Fibroblast of peridontal ligament (primary cell): ENCODE data around the gene ZRANB3.
"Not testable (repeated sequence)": the region's sequence is repeated elsewhere in the genome, so short reads cannot be mapped to it uniquely, and the experiment has no call there.

ENCODE experiments used
- DNase-seq: peaks from one replicate; pipeline ENCODE4 v3.0.0-alpha.2; 2010; ENCODE audit errors: extremely low read depth

ZRANB3 gene

DNA sequence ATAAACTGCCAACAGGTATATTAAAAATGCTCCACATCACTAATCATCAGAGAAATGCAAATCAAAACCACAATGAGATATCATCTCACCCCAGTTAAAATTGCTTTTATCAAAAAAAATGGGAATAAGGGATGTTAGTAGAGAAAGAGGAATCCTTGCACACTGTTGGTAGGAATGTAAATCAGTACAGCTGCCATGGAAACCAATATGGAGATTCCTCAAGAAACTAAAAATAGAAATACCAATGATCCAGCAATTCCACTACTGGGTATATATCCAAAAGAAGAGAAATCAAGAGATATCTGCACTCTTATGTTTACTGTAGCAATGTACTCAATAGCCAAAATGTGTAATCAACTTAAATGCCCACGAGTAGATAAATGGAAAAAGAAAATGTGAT is 40.6 kb downstream of the ZRANB3 start:
- DNase-seq = peak; percentile 77

DNA sequence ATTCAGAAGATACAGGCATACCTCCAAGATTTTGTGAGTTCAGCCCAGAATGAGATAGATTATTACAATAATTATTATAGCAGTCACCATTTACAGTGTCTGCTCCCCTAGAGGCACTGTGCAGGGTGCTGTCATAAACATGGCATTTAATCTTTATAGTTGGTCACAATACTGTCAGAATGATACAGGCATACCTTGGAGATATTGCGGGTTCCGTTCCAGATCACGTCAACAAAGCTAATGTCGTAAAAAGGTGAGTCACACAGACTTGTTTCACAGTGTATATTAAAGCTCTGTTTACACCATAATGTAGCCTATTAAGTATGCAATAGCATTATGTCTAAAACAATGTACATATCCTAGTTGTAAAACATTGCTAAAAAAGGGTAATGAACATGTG is 45.6 kb downstream of the ZRANB3 start:
- no peak for DNase-seq

DNA sequence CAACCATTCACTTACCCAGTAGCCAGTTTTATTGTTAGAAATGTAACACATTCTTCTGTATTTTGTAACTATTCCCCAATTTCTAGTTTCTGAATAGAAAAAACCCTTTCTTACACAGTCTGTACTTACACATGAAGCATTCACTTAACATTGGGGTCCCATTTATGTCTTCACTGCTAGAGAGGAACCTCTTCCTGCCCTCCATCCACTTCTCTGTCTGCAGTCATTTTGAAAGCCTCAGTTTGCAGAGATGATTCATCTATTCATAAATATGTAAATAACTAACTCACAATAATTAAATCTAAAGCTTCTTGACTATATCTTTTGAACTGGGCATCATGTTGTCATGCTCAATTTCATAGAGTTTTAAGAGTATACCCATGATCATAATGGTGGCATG is 55.9 kb downstream of the ZRANB3 start:
- DNase-seq = no peak

- peak; percentile 40 for DNase-seq
Measured at GRCh38 chr2:135473567-135473966, 57.5 kb downstream of the ZRANB3 start.

DNA sequence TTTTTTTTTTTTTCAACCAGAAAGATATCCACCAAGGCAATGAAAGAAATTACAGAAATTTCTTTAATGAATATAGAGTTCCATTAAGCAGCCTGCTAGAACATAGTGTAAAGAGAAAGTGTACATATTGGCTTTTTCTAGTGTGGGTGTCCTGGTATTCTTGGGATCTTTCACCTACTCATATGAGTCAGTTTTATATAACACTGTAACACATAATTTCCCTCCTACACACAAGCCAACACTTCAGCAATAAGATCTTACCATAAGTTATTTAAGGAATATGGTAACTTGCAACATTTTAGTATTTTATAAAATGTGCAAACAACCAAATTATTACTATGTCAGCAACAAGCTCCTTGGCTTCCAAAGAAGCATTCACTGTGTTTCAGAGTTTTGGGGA is 59.9 kb downstream of the ZRANB3 start:
- no peak for DNase-seq

DNA sequence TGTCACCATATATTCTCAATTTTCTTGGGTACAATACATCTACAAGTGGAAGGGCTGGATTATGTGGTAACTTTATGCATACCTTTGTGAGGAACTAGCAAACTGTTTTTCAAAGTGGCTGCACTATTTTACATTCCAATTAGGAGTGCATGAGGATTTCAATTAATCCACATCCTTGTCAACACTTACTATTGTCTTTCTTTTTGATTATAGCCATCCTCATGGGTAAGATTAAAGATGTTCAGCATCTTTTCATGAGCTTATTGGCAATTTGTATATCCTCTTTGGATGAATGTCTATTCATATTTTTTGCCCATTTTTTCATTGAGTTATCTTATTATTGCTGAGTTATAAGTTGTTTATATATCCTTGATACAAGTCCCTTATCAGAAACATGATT is 73.7 kb downstream of the ZRANB3 start:
- no peak for DNase-seq

DNA sequence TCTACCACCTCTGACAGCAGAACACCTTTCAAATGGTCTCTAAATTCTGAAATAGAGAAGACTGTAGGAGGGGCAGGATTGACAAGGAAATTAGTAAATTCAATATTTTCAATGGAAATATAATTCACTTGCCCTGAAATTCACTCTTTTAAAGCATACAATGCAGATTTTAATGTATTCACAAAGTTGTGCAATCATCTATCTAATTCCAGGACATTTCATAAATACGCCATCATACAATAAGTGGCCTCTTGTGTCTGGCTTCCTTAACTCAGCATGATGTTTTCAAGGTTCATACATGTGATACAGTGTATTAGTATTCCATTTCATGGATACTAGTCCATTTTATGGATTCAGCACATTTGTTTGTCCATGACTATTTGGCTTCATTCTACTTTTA is 74.2 kb downstream of the ZRANB3 start:
- DNase-seq = no peak

GRCh38 chr2:135456431-135456830 is 74.6 kb downstream of the ZRANB3 start:
- DNase-seq = no peak

GRCh38 chr2:135454608-135455007 is 76.4 kb downstream of the ZRANB3 start:
- no peak for DNase-seq

DNA sequence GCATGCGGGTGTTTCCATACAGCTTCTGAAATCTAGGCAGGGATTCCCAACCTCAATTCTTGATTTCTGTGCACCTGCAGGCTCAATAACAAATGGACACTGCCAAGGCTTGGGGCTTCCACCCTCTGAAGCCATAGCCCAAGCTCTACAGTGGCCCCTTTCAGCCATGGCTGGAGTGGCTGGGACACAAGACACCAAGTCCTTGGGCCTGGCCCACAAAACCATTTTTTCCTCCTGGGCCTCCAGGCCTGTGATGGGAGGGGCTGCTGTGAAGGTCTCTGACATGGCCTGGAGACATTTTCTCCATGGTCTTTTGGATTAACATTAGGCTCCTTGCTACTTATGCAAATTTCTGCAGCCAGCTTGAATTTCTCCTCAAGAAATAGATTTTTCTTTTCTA is 78.0 kb downstream of the ZRANB3 start:
- DNase-seq = not testable (repeated sequence)

- DNase-seq = no peak
Measured at GRCh38 chr2:135451966-135452365, 79.1 kb downstream of the ZRANB3 start.

GRCh38 chr2:135443013-135443412 is 88.0 kb downstream of the ZRANB3 start:
- DNase-seq = not testable (repeated sequence)

GRCh38 chr2:135435155-135435554 is 95.9 kb downstream of the ZRANB3 start:
- DNase-seq = not testable (repeated sequence)

- DNase-seq = peak; percentile 25
Measured at GRCh38 chr2:135424849-135425248, 106.2 kb downstream of the ZRANB3 start.

- no peak for DNase-seq
Measured at GRCh38 chr2:135422898-135423297, 108.1 kb downstream of the ZRANB3 start.

DNA sequence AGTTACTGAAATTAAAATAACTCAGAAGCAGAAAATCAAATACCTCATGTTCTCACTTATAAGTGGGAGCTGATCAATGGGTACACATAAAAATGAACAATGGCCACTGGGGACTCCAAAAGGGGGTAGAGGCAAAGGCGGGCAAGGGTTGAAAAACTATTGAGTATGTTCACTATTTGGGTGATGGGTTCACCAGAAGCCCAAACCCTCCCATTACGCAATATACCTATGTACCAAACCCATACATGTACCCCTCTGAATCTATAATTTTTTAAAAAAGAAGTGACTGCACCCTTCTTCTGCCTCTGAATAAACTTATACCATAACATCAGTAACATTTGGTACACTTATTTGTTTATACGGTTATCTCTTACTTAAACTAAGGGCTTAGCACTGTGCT is 119.4 kb downstream of the ZRANB3 start:
- no peak for DNase-seq

DNA sequence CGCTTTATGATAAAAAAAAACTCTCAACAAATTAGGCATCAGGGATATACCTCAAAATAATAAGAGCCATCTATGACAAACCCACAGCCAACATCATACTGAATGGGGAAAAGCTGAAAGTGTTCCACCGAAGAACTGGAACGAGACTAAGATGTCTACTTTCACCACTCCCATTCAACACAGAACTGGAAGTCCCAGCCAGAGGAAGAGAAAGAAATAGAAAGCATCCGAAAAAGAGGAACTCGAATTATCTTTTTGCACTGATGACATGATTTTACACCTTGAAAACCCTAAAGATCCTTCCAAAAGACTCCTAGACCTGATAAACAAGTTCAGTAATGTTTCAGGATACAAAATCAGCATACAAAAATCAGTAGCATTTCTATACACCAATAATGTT is 121.6 kb downstream of the ZRANB3 start:
- DNase-seq = no peak

- not testable (repeated sequence) for DNase-seq
Measured at GRCh38 chr2:135396259-135396658, 134.8 kb downstream of the ZRANB3 start.

DNA sequence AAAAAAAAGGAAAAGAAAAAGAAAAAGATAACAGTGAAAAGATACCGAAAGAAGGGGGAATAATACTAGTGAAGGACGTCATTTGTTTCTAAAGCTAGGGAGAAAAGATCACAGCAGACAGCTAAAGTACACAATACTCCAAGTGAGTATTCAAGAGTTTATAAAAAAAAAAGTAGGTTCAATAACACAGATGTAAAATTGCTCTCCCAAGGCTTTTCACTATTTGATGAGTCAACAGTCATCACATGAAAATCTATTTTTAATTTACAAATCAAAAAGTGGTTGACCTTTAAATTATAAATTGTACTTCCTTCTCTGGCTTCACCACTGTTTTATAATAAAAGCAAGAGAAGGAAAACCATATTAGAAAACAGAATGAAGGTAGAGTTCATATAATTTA is 144.0 kb downstream of the ZRANB3 start:
- peak; percentile 44 for DNase-seq

GRCh38 chr2:135378591-135378990 is 152.4 kb downstream of the ZRANB3 start:
- DNase-seq = no peak

GRCh38 chr2:135373702-135374101 is 157.3 kb downstream of the ZRANB3 start:
- no peak for DNase-seq

DNA sequence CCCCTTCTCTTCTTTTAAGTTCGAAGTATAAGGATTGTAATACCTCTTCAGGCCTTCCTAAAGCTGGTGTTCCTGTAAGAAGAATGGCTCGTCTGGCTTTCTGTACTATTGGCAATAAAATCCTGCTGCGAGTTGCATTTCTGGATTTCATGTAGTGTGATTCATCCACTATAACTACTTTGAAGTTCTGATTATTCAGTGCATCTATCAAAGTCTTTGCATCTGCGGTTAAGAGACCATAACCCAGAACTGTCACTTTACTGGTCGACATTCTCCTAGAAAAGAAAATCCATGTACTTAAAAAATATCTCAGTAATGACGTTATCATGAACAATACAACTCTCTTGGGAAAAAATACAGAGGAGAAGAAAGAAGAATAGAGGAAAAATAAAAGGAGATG is 181.1 kb downstream of the ZRANB3 start:
- DNase-seq = no peak

DNA sequence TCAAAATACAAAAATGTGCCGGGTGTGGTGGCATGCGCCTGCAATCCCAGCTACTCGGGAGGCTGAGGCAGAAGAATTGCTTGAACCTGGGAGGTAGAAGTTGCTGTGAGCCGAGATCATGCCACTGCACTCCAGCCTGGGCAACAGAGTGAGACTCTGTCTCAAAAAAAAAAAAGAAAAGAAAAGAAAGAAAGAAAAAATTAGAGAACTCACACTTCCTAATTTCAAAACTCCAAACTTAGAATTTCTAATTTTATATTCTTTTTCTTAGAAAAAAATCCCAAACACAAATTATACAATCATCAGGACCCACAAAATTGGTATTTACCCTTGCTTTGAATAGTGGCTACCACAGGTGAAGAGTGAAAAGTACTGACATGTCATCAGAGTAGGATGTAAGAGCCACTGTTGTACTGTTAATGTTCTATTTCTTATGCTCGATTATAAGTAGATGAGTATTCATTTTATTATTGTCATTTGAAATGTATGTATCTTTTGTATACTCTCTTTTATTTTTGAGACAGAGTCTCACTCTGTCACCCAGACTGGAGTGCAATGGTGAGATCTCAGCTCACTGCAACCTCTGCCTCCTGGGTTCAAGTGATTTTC is 182.8 kb downstream of the ZRANB3 start:
- DNase-seq = not testable (repeated sequence)

DNA sequence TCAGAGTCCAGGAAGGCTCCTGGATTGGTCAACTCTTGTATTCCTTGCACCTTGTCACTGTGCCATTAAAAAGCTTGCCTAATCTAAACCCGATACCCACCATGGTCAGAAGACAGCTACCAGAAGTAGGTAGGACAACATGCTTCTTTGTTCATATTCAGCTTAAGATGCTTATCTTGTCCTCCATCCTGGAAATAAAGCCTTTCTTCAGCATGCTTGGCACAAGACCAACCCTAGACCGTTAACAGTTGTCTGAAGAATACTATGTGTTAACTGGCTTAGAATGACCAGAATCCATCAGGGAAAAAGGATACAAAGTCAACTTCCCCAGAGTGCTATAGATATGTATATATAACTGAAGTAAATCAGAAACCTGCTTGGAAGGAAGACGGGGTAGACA is 193.9 kb downstream of the ZRANB3 start:
- no peak for DNase-seq
